HG03196 (cell line): ENCODE data around the gene SLC7A6.
A peak's percentile ranks its signal among the peaks of the same experiment; 100 is the strongest.

ENCODE experiments used
- ATAC-seq: cut with Tn5 transposase; IDR thresholded peaks from one replicate; pipeline ENCODE4 v1.9.1; 2021; ENCODE audit not compliant: unreplicated experiment

SLC7A6 gene

DNA sequence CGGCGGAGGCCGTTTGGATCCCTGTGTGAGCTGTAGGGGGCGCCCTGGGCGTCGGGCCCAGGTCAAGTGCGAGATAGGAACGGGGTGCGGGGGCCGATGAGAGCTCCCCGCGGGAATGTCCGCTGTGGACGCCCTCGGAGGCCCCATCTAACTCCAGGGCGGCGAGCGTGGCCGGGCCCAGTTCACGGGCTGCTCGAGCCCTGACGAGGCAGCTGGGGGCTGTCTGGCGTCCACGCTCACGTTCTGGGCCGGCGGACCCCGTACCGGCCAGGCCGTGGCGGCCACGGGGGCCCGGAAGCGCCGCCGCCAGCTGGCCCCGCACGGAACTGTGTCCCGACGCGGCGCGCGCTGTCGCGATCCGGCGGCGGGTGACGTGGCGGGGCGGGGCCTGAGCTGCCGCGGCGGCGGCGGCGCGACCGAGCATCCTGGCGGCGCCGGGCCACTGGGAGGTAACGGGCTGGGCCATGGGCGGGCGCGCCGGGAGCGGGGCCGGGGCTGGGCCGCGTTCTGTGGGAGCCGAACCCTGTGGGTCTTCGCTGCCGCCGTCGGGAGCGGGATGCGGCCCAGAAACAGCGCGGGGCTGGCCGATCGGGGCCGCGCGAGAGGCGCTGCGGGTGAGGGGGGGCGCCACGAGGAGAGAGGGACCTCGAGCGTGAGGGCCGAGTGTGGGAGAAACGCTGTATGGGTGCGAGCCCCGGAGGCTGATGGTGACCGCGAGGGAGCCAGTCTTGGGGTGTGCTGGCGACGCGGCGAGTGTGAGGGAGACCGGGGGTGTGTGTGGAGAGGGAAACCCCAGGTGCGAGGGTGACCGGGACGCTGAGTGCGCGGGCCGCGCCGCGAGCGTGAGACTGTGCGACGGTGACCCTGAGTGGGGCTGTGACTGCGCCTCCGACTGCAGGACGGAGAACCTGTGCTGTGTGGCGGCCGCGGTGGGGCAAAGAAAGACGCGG, at the start of gene SLC7A6:
Gene SLC7A6 (plus strand): TSS at position 399 of the 950 bp plus-strand sequence. CDS start 10,201 bp downstream, outside the sequence.
- ATAC-seq, result peak; percentile 47

DNA sequence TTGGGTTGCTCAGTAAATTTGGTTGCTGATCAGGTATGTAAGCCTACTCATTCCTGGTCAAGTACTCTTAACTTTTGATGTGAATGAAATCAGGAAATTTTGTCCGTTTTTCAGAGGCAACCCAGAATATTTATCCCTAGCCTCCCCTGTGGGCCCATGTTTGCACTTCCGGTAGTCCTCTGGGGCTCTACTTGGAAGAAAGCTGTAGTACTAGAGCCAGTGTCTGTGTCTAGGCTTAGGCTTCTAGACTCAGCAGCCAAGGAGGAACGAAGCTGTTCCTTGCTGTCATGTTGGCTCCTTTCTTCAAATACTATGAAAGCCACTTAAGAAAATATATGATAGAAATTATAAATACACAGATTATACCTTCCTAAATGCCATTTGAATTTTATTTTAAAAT, 49.6 kb upstream of the SLC7A6 start:
- no peak for ATAC-seq

DNA sequence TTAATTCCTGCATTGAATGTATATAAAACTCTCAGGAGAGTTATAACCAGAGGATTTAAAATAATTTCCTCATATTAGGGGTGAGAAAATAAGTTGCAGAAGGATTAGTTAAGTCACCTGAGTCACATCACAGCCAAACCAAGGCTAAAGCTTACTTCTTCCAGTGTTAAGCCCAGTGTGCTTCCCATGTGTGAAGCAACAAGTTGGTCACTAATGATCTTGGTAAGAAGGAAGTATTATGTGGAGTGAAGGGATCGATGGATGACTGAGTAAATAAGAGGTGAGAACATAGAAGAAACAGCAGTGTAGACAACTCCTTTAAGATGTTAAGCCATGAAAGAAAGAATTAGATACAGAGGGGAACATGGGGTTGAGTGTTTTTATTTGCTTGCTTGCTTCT, 49.0 kb upstream of the SLC7A6 start:
- ATAC-seq, result no peak

DNA sequence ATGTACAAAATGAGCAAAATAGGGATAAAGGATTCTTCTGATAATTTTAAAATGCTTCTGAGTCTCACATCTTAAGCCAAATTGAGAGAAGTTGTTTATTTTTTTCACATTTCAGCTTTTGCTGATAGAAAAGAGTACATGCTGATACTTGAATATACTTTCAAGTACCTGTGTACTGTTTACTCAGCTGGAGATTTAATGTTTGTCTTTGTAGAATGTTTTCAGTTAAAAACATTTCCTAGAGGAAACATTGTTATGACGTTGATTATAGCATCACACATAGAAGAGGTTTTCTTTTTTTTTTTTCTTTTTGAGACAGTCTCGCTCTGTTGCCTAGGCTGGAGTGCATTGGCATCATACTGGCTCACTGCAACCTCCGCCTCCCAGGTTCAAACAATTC, 48.1 kb upstream of the SLC7A6 start:
- no peak for ATAC-seq

DNA sequence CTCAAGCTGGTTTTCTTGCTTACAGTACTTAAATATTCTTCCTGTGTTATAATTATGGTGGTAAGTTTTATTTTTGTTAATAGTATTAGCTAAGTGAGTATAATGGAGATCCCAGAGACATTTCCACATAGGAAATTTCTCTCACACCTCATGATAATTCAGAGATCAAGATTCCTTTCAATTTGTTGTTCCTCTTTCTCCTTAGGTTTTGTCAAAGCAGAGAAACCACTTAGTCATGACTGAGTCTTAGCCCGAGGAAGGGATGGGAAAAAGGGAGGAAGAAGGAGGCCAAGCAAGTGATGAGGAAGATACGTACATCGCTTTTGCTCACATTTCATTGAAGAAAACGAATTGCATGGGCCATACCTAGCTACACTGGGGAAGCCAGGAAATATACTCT, 46.8 kb upstream of the SLC7A6 start:
- ATAC-seq, result no peak

DNA sequence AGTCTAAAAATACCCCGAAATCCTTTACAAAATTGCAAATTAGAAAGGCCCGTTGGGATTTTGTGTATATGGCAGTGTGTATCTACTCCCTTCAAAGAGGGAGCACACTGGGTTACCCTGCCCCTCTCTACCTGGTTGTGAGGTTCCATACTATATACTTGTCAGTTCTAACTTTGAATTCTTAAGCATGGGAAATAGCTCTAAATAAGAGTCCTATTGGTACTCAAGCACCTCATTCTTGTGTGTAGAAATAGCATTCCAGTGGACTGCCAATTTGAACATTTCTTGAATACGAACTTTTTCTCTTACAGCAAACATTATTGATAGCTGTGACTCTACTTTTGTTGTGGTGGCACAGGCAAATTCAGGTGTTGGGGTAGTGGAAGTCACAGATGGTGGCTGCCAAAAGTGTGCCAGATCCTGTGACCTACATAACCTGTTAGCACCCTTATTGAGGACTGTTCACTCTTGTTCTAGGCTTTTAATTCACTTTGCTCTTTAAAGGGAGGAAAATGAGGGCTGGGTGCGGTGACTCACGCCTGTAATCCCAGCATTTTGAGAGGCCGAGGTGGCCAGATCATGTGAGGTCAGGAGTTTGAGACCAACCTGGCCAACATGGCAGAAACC, 44.5 kb upstream of the SLC7A6 start:
- no peak for ATAC-seq

DNA sequence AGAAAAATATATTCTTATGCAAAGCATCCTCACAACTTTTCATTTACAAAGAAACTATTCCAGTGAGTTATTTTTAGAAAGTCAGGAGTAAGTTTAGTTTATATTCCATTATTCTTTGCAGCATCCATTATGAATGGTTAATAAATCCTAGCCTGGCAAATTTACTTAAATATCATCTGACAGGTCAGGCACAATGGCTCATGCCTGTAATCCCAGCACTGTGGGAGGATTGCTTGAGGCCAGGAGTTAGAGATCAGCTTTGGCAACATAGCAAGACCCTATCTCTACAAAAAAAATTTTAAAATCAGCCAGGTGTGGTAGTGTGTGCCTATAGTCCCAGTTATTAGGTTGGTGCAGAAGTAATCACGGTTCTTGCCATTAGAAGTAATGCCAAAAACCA, 41.3 kb upstream of the SLC7A6 start:
- ATAC-seq, result no peak

DNA sequence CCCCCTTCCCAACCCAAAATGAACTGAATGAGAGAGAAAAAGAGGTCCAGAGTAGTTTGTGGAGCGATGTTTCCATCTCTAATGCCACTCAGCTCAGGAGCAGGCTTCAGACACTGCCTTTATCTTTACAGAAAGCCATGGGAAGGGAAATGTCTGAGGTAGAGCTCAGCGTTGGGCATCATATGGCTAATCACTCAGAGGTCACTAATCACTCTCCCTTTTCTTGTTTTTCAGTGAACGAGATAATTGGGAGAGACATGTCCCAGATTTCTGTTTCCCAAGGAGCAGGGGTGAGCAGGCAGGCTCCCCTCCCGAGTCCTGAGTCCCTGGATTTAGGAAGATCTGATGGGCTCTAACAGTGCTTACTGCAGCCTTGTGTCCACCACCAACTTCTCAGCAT, 38.2 kb upstream of the SLC7A6 start:
- ATAC-seq, result no peak

DNA sequence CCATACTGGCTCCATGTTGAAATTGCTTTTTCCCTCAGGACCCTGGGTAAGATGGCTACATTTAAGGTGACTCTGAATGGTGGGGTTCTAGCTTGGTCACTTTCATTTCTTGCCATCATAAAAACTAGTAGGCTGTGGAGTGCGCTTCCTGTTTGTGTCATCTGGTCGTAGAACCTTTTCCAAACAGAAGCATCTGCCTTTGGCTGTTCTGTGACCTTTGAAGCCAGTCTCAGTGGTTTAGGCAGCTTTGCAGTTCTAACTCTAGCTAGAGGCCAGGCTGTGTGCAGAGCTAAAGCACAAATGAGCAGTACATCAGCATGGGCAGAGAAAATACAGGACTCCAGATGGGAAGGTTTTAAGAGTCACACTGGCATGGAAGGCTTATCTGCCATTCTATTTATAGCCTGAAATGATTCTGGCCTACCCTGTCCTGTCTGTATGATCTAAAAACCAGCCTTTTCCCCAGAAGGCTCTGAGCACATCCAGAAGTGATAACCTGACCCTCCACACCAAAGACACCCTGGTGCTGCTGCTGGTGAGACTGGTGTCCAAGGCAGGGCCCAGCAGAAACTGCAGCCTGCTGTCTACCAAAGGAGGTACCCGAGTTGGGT, 37.0 kb upstream of the SLC7A6 start:
- no peak for ATAC-seq

DNA sequence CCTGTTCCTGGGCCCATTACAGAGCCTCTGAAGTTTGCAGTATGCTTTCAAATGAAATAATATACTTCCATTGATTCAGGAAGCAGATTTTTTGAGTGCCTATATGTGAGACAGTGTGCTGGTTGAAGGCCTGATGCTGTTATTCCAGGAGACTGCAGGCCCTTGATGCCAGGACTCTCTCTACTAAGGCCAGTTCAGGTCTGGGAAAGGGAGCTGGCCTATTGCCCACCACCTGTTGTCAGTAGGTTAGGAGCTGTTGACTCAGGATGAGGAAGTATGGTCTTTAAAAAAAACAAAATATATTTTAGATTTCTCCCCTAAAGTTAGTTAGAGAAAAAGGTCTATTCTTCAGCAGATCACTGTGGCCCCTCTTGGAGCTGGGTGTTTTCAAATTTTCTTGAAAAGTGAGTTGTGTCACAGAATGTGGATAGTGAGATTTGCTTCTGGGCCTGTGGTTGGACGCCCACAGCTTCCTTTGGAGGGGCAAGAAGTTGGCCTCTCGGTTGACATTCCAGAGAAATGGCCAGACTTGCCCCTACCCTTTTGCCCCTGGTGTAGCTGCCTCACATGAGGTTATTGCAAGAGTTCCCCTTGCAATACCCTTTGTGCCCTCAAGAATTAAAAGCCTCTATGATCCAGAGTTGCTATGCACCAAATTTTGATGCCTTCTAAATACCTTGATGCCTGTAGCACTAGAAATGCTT, 36.3 kb upstream of the SLC7A6 start:
- no peak for ATAC-seq

DNA sequence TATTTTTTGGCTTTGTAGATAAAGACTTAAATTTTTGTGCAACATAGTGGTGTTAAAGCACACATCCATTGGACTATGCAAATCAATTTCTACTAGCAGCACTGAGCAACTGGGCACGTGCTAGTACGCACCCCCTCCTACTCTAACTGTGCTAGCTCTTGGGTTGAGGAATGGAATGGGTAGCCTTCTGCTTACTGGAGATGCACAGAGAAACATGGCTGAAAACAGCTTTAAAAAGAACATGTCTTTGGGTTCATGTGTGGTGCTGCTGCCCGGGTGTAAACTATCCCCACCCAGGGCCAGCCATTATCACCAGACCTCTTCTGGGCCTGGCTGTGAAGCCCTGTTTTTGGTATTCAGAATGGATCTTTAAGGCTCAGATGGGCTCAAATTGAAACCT, 35.7 kb upstream of the SLC7A6 start:
- no peak for ATAC-seq

DNA sequence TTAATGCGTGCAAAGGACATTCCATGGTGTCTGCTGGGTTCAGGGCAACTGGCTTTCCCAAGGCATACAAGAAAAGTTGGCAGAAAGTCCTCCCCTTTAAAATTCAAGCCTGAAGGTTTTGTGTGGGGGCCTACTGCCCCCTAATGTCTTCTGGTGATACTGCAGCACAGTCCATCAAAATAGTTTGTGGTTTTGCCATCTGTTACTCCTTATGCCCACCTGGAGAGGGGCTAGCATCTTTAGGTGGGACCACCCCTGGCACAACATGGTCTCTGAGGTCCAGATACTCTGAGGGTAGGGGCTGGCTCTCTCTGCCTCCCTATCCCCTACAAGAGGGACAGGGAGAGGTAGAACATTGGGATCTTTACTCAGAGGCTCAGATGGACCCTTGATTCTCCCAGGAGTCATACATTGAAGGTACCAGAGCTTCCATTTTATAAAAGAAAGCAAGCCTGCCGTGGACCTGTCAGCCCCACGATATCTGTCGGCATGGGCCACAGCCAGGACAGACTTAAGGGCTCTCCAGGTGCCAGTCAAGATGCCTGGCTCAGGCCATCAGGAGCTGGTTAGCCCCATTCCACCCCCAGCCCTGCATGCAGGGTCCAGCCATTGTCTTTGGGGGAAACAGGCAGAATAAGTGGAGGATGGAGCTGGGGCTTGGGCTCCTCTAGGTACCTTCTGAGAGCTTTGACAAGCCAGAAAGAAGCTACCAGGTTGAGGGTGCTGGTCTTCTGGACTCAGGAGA, 34.7 kb upstream of the SLC7A6 start:
- no peak for ATAC-seq

DNA sequence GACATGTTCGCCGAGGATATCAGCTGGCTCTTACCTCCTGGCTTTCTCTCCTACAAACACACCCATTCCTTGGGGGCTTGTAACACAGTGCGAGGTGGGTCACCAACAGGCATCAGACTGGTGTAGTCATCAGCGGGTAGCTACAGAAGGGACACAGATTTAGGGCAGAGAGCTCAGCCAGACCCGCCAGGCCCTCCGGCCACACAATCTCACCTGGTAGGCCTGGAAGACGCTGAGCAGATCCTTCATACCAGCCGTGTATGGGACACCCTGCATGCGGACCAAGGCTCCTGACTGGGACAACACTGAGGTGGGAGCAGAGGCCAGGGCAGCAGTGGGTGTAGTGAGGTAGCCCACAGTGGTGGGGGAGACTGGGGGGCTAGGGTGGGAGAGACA, 34.2 kb upstream of the SLC7A6 start:
- ATAC-seq, result no peak

DNA sequence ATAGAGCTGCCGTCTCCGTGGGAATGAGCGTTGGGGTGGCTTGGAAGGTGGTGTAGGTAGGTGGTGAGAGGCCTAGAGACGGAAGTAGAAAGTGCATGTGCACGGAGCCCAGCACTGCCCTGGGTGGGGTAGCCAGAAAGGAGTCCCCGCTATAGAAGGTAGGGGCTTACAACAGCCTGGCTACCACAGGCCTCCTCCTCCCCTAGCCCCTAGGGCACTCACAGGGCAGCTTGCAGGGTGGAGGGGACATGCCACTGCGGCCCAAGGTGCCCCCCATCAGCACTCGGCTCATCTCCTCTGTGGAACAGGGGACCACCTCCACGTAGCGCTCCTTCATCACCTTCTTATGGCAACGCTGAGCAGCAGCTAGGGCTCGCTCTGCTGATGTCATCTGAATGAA, 33.4 kb upstream of the SLC7A6 start:
- no peak for ATAC-seq

DNA sequence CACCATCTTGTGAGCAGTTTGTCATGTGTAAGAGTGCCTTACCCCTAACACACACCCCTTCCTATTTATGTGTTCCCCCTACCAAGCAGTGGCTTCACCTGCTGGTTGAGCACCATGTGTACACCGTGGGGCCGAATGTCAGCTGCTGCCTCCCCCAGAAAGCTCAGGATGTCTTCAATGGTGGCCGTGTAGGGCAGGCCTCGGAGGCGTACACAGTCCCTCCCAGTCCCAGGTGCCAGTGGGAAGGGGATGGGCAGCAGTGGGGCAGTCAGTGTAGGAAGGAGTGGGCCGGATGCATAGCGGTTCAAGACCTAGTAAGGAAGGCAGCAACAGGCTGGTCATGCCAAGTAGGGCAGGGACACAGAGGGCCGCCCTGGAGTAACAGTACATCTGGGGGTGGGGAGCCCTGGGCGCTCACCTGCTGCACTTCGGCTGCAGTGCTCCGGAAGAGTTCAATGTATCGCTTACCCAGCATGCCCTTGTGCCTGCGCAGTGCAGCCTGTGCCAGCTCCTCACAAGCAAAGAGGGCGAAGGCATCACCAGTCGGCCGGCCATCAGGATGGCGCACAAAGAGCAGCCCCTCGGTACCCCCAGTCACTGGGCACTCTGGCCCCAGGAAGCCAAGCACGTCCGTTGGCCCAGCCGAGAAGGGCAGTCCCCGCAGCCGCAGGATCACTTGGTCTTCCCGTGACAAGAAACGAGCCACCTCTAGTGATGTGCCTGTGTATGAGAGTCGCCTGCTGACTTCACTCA, 32.8 kb upstream of the SLC7A6 start:
- no peak for ATAC-seq

DNA sequence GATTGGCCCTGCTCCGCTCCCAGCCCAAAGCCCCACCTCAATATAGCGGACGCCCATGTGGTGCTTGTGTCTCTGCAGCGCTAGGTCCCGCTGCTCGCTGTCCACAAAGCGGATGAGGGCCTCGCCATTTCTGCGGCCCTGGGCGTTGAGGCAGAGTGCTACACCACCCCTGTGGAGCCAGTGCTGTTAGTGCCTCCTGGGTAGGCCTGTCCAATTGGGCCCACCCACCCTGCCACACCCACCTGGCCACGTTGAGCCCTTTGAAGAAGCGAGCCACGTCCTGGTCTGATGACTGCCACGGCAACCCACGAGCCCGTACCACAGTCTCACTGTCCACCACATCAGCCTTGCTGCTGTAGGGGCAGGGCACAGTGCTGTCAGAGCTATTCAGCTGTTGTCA, 32.0 kb upstream of the SLC7A6 start:
- no peak for ATAC-seq

DNA sequence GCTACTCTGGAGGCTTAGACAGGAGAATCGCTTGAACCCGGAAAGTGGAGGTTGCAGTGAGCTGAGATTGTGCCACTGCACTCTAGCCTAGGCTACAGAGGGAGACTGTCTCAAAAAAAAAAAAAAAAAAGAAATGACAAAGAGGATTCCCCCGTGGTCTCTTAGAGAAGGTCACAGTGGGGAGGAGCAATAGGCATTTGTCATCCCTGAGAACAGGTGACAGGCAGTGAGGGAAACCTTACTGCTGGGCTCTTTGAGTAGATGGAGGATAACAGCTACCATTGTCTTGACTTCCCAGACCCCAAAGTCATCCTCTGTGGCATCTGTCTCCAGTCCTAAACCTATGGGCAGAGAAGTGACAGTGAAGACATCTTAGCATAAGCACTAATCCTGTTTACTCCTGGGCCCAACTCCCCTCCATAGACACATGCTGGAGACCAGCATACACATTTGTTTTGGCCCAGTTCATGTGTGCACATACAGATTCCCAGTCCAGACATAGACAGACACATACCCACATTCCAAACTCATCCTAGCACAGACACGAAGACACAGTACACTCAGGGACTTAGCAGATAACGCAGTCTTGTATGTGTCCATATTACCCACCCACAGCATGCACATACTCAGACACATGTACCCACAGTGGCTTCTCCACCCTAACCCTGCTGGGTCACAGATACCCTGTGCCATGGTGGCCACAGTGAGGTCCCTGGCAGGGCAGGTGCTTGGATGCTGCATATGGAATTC, 31.1 kb upstream of the SLC7A6 start:
- ATAC-seq, result no peak

DNA sequence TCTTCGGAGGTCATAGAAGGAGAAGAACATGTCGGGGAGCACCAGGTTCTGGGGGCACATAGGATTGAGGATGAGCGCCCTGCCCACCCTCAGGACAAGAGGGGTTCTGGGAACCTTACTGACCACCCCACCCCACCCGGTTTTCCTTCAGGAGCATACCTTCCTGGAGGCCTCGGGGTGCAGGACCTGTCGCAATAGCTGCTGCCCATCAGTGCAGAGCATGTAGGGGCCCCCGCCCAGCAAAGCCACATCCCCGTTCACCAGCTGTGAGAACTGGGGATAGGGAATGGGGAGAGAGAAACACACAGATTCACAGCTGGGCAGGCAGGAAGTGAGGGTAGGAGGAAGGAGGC, 30.5 kb upstream of the SLC7A6 start:
- ATAC-seq, result no peak
